ENCODE data around the gene SATL1. TPM values are rescaled to one million over a fixed set of nuclear protein-coding genes. Genes with fewer than 3 reads are reported as not detected.

The SATL1 gene
- total and polyA plus RNA-seq, 2 donors (not counting 3 experiments of a cell fraction or from before 2014, with no cell fraction given), result not detected

DNA sequence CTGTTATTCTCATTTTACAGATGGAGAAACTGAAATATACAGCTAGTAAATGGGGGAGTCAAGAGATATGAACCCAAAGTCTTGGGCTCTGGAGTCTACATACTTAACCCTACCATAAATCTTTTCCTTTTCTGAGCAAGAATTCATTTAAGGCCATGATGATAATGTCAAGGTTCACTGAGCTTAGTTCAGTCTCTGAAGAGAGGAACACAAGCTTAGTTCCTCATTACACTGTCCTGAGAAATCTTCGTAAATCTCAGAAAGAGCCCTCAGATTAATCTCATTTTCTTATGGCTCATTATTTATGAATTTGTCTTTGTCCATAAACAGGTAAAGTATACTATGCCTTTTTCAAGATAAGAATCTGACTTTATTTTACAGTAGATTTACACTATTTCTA lies 104.2 kb downstream of the SATL1 start:
- Histone ChIP-seq H3K27ac (ENCODE audit: insufficient read depth, low read depth, low read length) (no peak overlapping the region), H3K9me1 (replicated peaks; ENCODE audit: control insufficient read depth, extremely low read depth, insufficient read depth, low read length) (no peaks in the 10 kb centered on the region), H3K4me1 (ENCODE audit: control insufficient read depth, extremely low read depth, insufficient read depth, low read length) (no peaks in the 10 kb centered on the region), H4K20me1 (replicated peaks; ENCODE audit: control insufficient read depth, extremely low read depth, insufficient read depth, low read length) (no peaks in the 10 kb centered on the region), H3K9me3 (replicated peaks; ENCODE audit: control insufficient read depth, insufficient read depth, low read length) (no peaks in the 10 kb centered on the region), H3K4me2 (ENCODE audit: insufficient read depth, low read length) (no peak overlapping the region), H3K9ac (replicated peaks; ENCODE audit: extremely low read depth, insufficient read depth, low read length) (no peak overlapping the region), H3K79me2 (ENCODE audit: control insufficient read depth, insufficient read depth, low read length) (no peaks in the 10 kb centered on the region), H3K27me3 (ENCODE audit: control insufficient read depth in 2 of 2, insufficient read depth in 2 of 2, low read length in 2 of 2) (no peaks in the 10 kb centered on the region), H2AFZ (ENCODE audit: low read depth, low read length) (no peak overlapping the region), H3K4me3 (replicated peaks in 1 of 3; ENCODE audit: insufficient read depth in 1 of 3, low read depth in 1 of 3, low read length in 3 of 3) (no peak overlapping the region), H3K36me3 (ENCODE audit: control insufficient read depth in 2 of 2, extremely low read depth in 1 of 2, insufficient read depth in 2 of 2, low read length in 2 of 2) (no peaks in the 10 kb centered on the region)
- TF ChIP-seq POLR2A (IDR thresholded peaks at IDR 0.05; ENCODE audit: low read depth, low read length) (no peak), POLR2AphosphoS5 (IDR thresholded peaks at IDR 0.05; ENCODE audit: insufficient read depth, low read depth, low read length) (no peak), JUN (IDR thresholded peaks at IDR 0.05; ENCODE audit: borderline replicate concordance, insufficient read depth, insufficient read length, low read depth) (no peak), FOS (IDR thresholded peaks at IDR 0.05; ENCODE audit: borderline replicate concordance, insufficient read depth, low read length) (no peak), GATA2 (IDR thresholded peaks at IDR 0.05; ENCODE audit: insufficient read depth, insufficient read length, low read depth, low read length) (no peak), MYC (IDR thresholded peaks at IDR 0.05; ENCODE audit: low read depth, low read length) (no peak), EZH2 (IDR thresholded peaks at IDR 0.05; ENCODE audit: borderline replicate concordance, low read depth, low read length, severe bottlenecking) (no peak)
- TF ChIP-seq, protein P1, sequence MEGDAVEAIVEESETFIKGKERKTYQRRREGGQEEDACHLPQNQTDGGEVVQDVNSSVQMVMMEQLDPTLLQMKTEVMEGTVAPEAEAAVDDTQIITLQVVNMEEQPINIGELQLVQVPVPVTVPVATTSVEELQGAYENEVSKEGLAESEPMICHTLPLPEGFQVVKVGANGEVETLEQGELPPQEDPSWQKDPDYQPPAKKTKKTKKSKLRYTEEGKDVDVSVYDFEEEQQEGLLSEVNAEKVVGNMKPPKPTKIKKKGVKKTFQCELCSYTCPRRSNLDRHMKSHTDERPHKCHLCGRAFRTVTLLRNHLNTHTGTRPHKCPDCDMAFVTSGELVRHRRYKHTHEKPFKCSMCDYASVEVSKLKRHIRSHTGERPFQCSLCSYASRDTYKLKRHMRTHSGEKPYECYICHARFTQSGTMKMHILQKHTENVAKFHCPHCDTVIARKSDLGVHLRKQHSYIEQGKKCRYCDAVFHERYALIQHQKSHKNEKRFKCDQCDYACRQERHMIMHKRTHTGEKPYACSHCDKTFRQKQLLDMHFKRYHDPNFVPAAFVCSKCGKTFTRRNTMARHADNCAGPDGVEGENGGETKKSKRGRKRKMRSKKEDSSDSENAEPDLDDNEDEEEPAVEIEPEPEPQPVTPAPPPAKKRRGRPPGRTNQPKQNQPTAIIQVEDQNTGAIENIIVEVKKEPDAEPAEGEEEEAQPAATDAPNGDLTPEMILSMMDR (IDR thresholded peaks at IDR 0.05; ENCODE audit: extremely low read depth in 1 of 2, insufficient read depth in 1 of 2, low read depth in 1 of 2, low read length in 2 of 2), result no peak
- TF ChIP-seq, protein P2, sequence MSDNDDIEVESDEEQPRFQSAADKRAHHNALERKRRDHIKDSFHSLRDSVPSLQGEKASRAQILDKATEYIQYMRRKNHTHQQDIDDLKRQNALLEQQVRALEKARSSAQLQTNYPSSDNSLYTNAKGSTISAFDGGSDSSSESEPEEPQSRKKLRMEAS (IDR thresholded peaks at IDR 0.05; ENCODE audit: insufficient read depth, insufficient read length), result no peak
- FAIRE-seq (no peak), DNase-seq (ENCODE audit: low read depth, low spot score) (no peak)
- BruUV-seq (replicated peaks), result no TSS peak
- intact Hi-C loops (cut with micrococcal nuclease) (no loop called here), dilution Hi-C loops (cut with MboI; ENCODE audit: extremely low pct_ligation_motif_present, low sequenced_read_pairs) (no loop called here)
- POLR2A ChIA-PET, result no interaction called here
- CTCF ChIA-PET, result no interaction called here

All from endothelial cell of umbilical vein (primary cell).